ENCODE results near the gene CNNM2. TPM values are rescaled to one million over a fixed set of nuclear protein-coding genes. Genes with fewer than 3 reads are reported as not detected.
"Not testable (repeated sequence)": the region's sequence is repeated elsewhere in the genome, so short reads cannot be mapped to it uniquely, and the experiment has no call there.

Gene CNNM2
- total RNA-seq, 1 donor, result 9.4 TPM

- no peak overlapping the region for H3K4me3 ChIP-seq (ENCODE audit: insufficient read depth, low read length)
- H3K4me1 ChIP-seq (ENCODE audit: insufficient read depth, low read length), result peaks cover 29% of the 10 kb centered on the region
- H3K36me3 ChIP-seq (ENCODE audit: insufficient read depth, low read length), result no peaks in the 10 kb centered on the region
- no peak overlapping the region for H3K27ac ChIP-seq (ENCODE audit: low read depth, low read length)
- H3K9me3 ChIP-seq (ENCODE audit: low read depth, low read length), result no peaks in the 10 kb centered on the region
- H2AFZ ChIP-seq (ENCODE audit: low read length), result no peak overlapping the region
- no peak for DNase-seq (ENCODE audit: insufficient read length, low spot score, missing footprints)
- H3K4me2 ChIP-seq (ENCODE audit: insufficient read depth, low read length), result no peak overlapping the region
- H3K79me2 ChIP-seq (ENCODE audit: insufficient read depth, low read length), result peaks cover 31% of the 10 kb centered on the region
- peaks cover 20% of the 10 kb centered on the region for H4K20me1 ChIP-seq (ENCODE audit: insufficient read depth, low read length)
- no peak for TF ChIP-seq CTCF (IDR thresholded peaks at IDR 0.05; ENCODE audit: extremely low read depth, low read depth, low read length)
- no peaks in the 10 kb centered on the region for H3K27me3 ChIP-seq (ENCODE audit: insufficient read depth, low read length)
Observed at GRCh38 chr10:103124420-103125096, 206.5 kb downstream of the CNNM2 start.

GRCh38 chr10:103125323-103126267 is 207.5 kb downstream of the CNNM2 start:
- Histone ChIP-seq H3K79me2 (ENCODE audit: insufficient read depth, low read length) (peaks cover 28% of the 10 kb centered on the region), H3K27ac (ENCODE audit: low read depth, low read length) (no peak overlapping the region), H3K27me3 (ENCODE audit: insufficient read depth, low read length) (no peaks in the 10 kb centered on the region), H3K9me3 (ENCODE audit: low read depth, low read length) (no peaks in the 10 kb centered on the region), H3K4me3 (ENCODE audit: insufficient read depth, low read length) (no peak overlapping the region), H3K36me3 (ENCODE audit: insufficient read depth, low read length) (no peaks in the 10 kb centered on the region), H3K4me2 (ENCODE audit: insufficient read depth, low read length) (no peak overlapping the region), H4K20me1 (ENCODE audit: insufficient read depth, low read length) (peaks cover 19% of the 10 kb centered on the region), H2AFZ (ENCODE audit: low read length) (no peak overlapping the region), H3K4me1 (ENCODE audit: insufficient read depth, low read length) (peaks cover 29% of the 10 kb centered on the region)
- no peak for TF ChIP-seq CTCF (IDR thresholded peaks at IDR 0.05; ENCODE audit: extremely low read depth, low read depth, low read length)
- no peak for DNase-seq (ENCODE audit: insufficient read length, low spot score, missing footprints)

GRCh38 chr10:103127241-103127640 is 209.1 kb downstream of the CNNM2 start:
- Histone ChIP-seq H3K36me3 (ENCODE audit: insufficient read depth, low read length) (no peaks in the 10 kb centered on the region), H3K4me1 (ENCODE audit: insufficient read depth, low read length) (peaks cover 18% of the 10 kb centered on the region), H3K4me3 (ENCODE audit: insufficient read depth, low read length) (no peak overlapping the region), H3K79me2 (ENCODE audit: insufficient read depth, low read length) (peaks cover 22% of the 10 kb centered on the region), H3K27ac (ENCODE audit: low read depth, low read length) (no peak overlapping the region), H4K20me1 (ENCODE audit: insufficient read depth, low read length) (peaks cover 26% of the 10 kb centered on the region), H3K4me2 (ENCODE audit: insufficient read depth, low read length) (no peak overlapping the region), H3K9me3 (ENCODE audit: low read depth, low read length) (no peaks in the 10 kb centered on the region), H2AFZ (ENCODE audit: low read length) (no peak overlapping the region), H3K27me3 (ENCODE audit: insufficient read depth, low read length) (no peaks in the 10 kb centered on the region)
- TF ChIP-seq CTCF (IDR thresholded peaks at IDR 0.05; ENCODE audit: extremely low read depth, low read depth, low read length), result no peak
- no peak for DNase-seq (ENCODE audit: insufficient read length, low spot score, missing footprints)

GRCh38 chr10:103130180-103130579 is 212.1 kb downstream of the CNNM2 start:
- DNase-seq (ENCODE audit: insufficient read length, low spot score, missing footprints); H3K4me3 ChIP-seq (ENCODE audit: insufficient read depth, low read length); H3K36me3 ChIP-seq (ENCODE audit: insufficient read depth, low read length); H2AFZ ChIP-seq (ENCODE audit: low read length); H3K27me3 ChIP-seq (ENCODE audit: insufficient read depth, low read length); H3K9me3 ChIP-seq (ENCODE audit: low read depth, low read length); H3K27ac ChIP-seq (ENCODE audit: low read depth, low read length); H3K4me1 ChIP-seq (ENCODE audit: insufficient read depth, low read length); H3K4me2 ChIP-seq (ENCODE audit: insufficient read depth, low read length); H3K79me2 ChIP-seq (ENCODE audit: insufficient read depth, low read length): not testable (repeated sequence)
- H4K20me1 ChIP-seq (ENCODE audit: insufficient read depth, low read length), result peaks cover 17% of the 10 kb centered on the region

All from osteoblast (primary cell).